ENCODE results near the gene MAGI1.
"Not testable (repeated sequence)": the region's sequence is repeated elsewhere in the genome, so short reads cannot be mapped to it uniquely, and the experiment has no call there.

The MAGI1 gene

DNA sequence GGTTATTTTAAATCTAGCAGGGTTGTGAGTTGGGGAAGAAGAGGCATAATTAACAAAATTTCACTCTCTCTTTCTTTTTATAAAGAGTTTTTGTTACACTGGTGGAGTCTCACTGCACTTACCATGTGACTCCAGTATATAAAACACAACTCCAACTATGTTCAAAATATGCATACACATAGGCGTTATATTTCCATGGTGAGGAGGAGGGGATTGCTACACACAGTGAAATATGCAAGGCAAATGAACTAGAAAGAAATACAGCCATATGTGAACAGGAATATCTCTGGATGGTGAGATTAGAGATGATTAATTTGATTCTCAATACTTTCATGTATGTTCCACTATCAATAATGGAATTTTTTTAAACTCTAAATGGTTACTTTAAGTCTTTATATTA is 385.0 kb downstream of the MAGI1 start:
- DNase-seq: no peak

DNA sequence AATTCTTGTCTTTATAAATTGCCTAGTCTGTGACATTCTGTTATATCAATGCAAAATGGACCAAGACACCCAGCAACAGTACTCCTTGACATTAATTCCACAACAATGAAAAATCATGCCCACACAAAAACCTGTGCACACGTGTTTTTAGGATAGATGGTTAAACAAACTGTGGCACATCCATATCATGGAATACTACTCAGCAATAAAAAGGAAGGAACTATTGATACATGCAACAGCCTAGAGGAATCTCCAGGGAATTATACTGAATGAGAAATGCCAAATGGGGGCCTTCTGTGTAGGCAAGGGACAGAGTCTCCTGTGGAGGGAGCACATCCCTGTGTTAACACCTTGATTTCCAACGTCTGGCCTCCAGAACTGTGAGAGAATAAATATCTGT is 388.5 kb downstream of the MAGI1 start:
- DNase-seq: no peak

DNA sequence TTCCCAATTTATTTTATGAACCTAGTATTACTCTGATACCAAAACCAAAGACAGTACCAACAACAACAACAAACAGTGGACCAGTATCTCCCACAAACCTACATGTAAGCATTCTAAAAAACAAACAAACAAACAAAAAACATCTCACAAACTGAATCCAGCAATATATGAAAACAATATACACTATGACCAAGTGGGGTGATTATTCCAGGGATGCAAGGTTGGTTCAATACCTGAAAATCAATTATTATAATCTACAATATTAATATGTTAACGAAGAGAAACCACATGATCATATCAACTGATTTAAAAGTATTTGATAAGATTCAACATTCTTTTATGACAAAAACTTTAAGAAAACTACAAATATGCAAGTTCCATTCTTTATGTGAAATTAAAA is 391.3 kb downstream of the MAGI1 start:
- no peak for DNase-seq

DNA sequence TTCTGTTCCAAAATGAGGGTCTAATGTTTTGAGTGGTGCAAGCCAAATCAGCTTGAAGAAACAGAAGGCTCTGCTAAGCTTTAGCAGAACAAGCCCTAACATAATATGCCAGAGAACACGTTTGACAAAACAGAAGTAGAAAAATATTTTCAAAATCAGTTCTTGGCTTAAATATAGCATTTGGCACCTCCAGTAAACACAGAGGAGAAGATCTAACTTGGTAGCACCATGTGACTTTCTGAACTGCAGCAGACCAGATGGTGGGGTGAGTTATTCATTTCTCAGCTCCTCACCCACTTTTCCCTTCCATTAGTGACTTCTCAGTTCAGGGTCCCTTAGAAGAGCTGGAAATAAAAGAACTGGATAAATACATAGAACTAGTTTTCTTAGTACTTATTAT is 395.8 kb downstream of the MAGI1 start:
- DNase-seq: no peak

DNA sequence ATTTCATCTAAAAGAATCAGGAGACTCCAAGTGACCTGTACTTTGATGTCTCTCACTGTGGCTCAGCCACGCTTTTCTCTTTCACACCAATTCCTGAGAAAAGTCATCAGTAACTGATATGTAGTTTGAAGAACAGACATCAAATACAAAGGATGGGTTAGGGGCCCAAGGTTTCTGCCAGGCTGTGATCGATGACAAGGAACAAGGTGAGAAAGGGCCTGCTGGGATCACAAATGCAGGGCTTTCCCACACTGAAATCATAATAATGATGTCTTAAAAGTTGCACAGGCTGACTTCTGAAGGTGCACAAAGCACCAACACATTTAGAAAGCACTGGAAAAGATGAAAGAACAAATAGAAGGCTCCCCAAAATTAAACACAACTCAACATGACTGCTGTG is 396.9 kb downstream of the MAGI1 start:
- no peak for DNase-seq

DNA sequence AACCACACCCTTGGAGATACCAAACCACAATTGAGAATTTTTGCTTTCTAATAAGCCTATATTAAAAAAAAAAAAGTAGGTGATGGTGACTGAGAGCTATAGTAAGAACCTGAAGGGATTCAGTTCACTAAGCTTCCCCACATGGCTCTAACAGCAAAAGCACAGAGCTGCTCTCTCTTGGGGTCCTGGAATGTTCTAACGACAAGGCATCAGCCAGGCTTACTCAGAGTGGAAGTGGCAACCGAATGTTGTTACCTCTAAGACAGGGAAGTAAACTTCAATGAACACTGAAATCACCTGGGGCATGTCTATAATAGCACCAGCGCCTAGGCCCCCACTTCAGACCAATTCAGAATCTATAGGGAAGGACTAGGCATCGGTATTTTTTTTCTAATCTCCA is 397.7 kb downstream of the MAGI1 start:
- no peak for DNase-seq

DNA sequence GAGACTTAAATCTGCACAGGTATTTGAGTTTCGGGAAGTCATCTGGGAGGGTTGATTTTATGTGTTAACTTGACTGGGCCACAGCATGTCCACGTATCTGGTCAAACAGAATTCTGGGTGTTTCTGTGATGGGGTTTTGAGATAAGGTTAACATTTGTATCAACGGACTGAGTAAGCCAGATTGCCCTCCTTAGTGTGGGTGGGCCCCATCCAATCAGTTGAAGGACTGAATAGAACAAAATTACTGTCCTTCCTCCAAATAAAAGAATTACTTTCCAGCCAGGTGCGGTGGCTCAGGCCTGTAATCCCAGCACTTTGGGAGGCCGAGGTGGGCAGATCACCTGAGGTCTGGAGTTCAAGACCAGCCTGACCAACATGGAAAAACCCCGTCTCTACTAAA is 399.3 kb downstream of the MAGI1 start:
- DNase-seq: no peak

DNA sequence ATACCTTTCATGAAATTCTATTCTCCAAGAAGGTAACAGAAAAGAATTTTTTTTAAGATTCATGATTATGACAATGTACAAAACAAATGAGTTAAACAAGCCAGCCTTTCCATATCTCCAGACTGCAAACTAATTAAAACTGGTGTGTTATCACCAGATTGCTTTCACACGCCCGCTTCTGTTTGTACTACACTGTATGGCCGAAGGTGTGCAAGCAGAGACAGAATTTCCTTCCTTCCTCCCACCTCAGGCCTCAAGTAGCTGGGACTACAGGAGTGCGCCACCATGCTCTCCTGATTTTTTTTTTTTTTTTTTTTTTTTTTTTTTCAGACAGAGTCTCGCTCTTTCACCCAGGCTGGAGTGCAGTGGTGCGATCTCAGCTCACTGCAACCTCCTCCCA is 400.4 kb downstream of the MAGI1 start:
- DNase-seq: no peak

DNA sequence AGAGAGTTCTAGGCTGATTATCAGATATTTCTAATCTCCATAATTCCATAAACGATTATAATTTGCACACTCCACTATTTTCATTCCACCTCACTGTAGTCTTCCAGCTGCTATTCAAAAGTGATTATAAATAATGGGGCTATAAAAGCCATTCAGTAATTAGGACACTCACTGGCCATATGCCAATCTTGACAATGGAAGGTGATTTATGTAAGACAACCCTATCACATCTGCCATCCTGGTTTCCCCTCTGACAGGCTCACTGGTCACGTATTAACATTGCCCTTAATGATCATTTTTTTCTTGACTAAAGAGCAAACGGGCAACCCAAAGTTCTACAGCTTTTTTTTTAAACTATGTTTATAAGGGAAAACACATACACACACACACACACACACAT is 402.4 kb downstream of the MAGI1 start:
- no peak for DNase-seq

DNA sequence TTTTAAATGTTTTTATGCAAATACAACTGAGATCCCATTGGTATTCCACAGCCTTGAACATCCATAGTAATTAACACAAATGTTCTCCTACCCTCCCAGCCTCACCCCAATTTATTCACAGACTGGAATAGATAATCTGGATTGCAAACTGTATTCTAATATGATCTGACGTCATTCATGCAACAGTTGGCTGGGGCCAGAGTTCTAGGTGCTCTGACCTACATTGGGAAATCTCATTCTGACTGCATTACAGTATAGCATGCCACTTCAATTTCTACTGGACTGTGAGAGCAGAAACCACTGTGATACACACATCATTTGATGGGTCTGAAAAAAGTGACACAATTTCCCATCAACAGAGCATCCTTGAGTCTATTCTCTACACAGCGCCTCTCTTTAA is 403.1 kb downstream of the MAGI1 start:
- no peak for DNase-seq

DNA sequence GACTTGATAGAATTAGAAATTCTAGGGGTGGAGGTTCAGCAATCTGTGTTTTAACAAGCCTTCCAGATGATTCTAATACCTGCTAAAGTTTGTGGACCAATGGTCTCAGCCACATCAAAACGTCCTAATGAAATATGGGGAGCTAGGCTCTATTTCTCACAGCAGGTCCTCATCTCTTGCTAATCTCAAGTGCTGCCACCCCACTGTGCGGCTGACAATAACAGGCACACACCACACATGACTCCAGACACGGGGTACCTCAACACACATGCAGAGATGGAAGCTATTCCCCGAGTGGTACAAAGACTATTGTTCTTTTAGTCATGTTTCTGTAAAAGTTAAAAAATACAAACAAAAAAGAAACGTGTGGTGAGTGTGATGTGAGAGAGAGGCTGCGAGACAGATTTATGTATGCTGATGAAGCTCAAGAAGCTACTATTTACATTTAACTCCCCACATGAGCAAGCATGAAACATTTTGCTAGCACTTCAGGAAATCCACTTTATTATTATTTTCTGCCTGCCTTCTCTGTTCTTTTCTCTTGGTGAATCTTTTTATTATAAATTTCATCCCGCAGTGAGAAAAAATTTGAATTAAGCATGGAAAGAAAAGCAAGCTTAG is 405.6 kb downstream of the MAGI1 start:
- no peak for DNase-seq

DNA sequence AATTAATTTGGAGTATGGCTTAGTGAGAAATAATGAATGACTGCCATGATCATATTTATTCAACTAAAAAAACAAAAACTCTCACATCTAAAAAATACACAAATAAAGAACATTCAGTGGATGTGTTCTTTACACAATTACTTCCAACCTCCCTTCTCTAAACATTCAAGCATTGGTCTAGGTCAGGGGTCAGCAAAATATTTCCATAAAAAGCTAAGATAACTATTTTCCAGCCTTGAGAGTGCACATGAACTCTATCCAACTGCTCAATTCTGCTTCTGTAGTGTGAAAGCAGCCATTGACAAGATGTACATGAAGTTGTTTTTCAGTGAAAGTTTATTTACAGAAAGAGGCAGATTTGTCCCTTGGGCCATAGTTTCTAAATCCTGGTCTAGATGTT is 406.3 kb downstream of the MAGI1 start:
- DNase-seq: no peak

DNA sequence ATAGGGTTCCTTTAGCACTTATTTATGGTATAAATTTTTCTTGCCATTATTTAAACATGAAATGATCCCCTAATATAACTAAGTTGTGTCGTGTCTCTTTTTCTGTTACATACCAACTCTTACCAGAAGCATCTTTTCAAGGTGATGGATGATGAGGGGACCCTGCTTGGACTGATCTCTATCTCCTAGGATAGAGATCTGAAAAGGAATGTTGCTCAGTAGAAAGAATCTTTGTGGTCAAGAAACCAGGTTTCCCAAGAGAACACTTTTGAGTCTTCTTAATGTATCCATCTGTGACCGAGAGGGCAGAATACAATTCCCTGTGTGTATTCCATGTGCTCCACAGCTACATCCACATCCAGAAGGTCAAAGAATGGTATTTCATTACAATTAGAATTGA is 409.7 kb downstream of the MAGI1 start:
- no peak for DNase-seq

DNA sequence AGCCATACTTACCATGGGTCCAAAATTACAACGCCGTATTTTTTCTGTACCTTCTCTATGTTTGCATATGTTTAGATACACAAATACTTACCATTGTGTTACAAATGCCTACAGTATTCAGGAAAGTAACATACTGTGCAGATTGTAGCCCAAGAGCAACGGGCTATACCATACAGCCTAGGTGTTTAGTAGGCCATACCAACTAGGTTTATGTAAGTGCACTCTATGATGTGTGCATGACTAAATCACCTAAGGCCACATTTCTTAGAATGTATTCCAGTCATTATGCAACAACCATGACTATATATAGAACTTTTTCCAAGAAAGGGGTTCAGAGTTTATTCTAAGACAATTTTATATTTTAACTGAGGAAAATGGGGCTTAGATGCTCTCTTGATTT is 411.7 kb downstream of the MAGI1 start:
- no peak for DNase-seq

DNA sequence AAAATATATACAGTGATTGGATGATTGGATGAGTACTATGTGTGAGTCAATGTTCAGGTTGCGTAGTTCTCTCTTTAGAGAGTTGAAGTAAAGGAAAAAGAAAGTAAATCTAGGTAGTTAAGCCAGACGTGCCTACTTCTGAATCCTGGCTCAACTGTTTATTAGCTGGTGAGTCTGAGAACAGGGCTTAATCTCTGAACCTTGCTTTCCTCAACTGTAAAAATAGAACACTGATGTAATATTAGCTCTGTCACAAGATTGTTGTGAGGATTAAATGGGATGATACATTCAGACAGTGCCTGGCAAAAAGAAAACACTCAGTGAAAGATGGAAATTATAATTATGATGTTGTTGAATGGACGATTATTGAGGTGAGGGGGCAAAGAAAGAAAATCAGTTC is 413.4 kb downstream of the MAGI1 start:
- no peak for DNase-seq

DNA sequence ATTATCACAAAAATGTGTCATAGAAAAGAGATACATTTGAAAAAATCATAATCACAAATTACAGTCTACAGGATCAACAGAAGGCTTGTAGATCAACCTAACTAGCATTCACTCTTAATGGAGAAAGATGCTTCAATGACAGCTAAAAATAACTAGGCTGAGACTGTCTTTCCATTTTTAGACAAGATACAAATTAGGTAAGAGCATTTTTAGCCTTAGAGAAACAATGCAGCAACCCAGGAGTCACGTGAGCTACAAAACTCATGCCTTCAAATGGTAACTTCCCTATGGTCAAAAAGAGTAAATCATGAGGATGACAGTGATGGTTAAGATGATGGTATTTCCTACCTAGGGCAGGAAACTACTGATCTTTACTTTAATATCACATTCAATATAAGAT is 415.4 kb downstream of the MAGI1 start:
- DNase-seq: no peak

DNA sequence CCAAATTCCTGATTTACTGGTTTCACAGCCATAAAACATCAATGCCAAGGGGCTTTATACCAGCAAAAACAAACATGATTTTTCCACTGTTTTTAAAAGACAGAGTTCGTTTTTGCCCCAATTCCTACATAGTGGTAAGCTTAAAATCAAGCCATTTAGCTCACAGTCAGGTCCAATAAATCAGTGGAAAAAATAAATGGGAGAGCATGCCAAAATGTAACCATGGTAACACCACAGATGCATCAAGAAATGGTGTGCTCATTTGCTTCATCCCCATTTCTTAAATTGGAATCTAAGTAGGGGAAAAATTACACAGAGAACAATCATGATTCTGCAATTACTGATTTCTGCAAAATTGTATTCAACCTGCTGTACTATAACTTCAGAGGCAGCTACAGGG is 418.8 kb downstream of the MAGI1 start:
- DNase-seq: no peak

DNA sequence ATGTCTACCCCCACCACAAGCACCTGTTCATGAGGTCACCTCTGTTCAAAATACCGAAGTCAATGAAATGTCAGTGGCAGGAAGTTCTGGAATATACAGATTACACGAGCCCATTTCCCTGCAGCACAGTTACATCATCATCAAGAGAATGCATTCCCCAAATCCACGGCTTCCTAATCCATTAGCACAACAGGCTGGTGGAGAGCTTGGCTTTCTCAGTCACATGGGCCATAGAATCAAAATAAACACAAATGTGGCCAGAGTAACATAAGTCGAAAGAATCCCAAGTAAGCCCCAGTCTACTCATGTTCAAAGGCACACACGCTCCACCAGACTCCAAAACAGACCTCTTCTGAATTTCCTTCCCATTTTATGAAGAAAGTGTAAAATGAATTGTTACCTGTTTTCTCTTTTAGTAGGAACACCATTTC is 419.3 kb downstream of the MAGI1 start:
- DNase-seq: no peak

DNA sequence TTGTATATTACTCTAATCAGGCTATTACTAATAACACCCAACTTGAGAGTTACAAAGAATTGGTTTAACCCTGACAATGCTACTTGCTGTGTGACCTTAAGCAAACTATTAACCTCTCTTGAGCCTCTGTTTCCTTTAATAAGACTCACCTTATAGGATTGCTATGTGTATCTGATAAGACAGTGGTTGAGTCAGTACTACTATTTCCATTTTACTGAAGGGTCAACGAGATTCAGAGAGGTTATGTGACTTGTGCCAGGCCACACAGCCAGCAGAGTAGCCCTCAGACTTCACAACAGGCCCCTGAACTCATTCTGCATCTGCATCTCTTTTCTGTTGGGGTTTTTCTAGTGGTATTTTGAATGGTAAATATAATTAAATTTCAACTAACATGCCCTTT is 420.1 kb downstream of the MAGI1 start:
- no peak for DNase-seq

DNA sequence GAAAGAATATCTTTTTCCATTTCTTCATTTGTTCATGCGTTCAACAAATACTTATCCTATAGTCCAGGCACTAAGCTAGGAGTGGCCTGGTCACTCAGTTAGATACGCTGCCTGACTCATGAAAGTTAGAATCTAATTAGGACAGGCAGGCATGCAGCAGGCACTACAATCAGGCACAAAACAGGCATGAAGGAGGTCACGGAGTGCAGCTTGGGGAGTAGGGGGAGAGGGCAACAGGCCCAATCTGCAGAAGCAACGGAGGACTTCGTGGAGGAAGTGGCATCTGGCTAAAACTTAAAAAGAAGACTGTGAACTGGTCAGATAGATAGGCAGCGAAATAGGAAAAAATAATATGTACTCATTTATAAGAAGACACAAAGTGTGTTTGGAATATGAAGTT is 420.9 kb downstream of the MAGI1 start:
- DNase-seq: no peak

DNA sequence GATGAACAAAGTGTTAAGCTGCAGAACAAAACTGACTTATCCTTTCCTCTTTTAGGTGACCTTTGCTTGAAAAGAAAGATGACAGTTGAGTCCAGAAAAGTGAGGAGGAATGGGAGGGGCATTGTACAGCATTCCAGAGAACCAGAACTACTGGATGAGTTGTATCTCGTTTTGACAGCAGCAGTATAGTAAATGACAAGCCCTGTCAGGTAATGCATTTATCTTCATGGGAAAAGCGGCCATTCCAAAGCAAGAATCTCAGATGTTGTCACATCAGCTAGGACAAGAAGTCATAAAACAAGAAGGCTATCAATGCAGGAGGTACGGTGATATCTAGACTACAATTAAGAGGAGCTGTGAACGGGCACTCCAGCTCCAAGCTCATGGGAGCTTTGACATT is 421.5 kb downstream of the MAGI1 start:
- DNase-seq: no peak

DNA sequence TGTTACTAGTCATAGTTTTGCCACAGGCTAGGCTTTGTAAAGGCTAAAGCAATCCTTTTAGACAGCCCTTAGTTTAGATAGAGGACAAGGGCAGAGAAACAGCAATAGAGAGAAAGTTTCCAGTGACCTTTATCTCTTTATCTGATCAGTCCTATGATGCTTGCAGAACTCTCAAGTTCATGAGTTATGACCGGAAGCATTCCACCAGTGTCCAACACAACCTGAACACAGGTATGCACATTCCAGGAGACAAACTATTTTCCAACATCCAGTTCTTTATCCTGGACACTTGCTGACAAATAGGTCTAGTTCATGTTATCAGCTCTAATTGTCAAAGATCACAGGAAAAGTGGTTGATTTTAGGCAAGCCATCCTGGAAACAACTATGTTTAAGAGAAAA is 422.2 kb downstream of the MAGI1 start:
- no peak for DNase-seq

DNA sequence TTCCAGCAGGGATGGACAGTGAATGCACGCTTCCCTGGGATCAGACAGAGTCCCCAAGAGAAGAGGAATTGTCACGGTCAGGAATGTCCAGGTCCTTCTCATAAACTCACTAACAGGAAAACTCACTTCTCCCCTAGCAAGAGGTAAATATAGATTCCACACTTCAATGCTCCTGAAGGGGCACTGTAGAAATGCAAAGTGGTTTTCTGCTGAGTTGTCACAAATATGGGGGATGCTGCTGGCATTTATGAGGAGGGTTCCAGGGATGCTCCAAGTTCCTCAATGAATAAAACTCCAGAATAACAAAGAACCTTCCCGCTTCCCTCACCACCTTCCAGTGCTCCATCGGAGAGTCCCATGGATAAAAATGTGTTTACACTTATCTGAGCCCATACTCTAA is 423.4 kb downstream of the MAGI1 start:
- no peak for DNase-seq

DNA sequence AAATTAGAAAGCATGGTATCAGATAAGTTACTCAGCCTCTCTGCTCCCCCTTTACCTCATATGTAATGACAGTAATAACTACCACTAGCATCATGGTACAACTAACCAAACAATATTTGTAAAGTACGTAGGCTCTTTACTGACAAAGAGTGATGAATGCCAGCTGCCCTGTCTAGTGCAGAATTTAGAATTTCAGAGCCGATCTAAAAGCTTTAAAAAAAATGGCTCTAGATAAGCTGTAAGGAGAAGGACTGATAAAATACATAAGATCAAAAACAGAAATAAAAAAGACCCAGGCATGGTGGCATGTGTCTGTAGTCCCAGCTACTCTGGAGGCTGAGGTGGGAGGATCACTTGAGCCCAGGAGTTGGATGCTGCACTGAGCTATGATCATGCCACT is 424.1 kb downstream of the MAGI1 start:
- no peak for DNase-seq

DNA sequence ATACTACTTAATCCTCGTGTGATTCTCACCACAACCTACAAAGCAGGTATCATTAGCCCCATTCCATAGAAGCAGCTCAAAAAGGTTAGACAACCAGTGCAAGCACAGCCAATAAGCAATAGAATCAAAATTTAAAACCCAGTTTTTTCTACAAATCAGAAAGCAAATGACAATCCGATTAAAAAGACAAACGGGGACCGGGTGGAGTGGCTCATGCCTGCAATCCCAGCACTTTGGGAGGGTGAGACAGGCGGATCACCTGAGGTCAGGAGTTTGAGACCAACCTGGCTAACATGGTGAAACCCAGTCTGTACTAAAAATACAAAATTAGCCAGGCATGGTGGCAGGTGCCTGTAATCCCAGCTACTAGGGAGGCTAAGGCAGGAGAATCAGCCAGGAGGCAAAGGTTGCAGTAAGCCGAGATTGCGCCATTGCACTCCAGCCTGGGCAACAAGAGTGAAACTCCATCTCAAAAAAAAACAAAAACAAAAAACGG is 430.7 kb downstream of the MAGI1 start:
- DNase-seq: not testable (repeated sequence)

DNA sequence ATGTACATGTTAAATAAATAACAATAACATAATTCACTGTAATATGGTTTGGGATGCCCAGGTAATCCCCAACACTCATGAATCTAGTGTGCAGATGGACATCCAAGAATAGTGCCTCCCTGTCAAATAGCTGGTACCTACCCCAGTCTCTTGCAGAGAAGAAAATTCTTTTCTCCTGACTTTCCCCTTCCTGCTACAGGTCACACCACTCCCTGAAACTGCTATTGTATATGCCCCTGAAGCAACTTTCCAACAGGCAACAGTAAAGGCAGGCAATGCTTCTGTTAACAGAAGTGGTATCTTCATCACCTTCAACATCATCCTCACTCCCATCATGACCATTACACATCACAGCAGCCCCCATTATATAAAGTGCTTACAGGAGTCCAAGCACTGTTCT is 431.6 kb downstream of the MAGI1 start:
- no peak for DNase-seq

Data from AML-193 (cell line).